SK-N-DZ (cell line): ENCODE results near the gene BAIAP2L2. TPM values are rescaled to one million over a fixed set of nuclear protein-coding genes. Genes with fewer than 3 reads are reported as not detected.
"Not testable (repeated sequence)": the region's sequence is repeated elsewhere in the genome, so short reads cannot be mapped to it uniquely, and the experiment has no call there.

ENCODE experiments used
- DNase-seq: peaks from one replicate; pipeline ENCODE4 v3.0.0-alpha.2; 2015; ENCODE audit warnings: low spot score
- polyA plus RNA-seq, 2 experiments: library from polyadenylated mRNA; depleted of rRNA; stranded (reverse); fragments of >200 nt; gene quantifications; 2 replicates each; pipeline ENCODE4 v1.2.3, GENCODE V29; 2014

The BAIAP2L2 gene, protein sequence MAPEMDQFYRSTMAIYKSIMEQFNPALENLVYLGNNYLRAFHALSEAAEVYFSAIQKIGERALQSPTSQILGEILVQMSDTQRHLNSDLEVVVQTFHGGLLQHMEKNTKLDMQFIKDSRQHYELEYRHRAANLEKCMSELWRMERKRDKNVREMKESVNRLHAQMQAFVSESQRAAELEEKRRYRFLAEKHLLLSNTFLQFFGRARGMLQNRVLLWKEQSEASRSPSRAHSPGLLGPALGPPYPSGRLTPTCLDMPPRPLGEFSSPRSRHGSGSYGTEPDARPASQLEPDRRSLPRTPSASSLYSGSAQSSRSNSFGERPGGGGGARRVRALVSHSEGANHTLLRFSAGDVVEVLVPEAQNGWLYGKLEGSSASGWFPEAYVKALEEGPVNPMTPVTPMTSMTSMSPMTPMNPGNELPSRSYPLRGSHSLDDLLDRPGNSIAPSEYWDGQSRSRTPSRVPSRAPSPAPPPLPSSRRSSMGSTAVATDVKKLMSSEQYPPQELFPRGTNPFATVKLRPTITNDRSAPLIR
- polyA plus RNA-seq (2014; cell fraction: cytosol; rRNA removed) = 1.3 and 1.9 TPM in 2 replicates
- polyA plus RNA-seq (2014; cell fraction: nucleus; rRNA removed) = 2.5 and 5.6 TPM in 2 replicates

DNA sequence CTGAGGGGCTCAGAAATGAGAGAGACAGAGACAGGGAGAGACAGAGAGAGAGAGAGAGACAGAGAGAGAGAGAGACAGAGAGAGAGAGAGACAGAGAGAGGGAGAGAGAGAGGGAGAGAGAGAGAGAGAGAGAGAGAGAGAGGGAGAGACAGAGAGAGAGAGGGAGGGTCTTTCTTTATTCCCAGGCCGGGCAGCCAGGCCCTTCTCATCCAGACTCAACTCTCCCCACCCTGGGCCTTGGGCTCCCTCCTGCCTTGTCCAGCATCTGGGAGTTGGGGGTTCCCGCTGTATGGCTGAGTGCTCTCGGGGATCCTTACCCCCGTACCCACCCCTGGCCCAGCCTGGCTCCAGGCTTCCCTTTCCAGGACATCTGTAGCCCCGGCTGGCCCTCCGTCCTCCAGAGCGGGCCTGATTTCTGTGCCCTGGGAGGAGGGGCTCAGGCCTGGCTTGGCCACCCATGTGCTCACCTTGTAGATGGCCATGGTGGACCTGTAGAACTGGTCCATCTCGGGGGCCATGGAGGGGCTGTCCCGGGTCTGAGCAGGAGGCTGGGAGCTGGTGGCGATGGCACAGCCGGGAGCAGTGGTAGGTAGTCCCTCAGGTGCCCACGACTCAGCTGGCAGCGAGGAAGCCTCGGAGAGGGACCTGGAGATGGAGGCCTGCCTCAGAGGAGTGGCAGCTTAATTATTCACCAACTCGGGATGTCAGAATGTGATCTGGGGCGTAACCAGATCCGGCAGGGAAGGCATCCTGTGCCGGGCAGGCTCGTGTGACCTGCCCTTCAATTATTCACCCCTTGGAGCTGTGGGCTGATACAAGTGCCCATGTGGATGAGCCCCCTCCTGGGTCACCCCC, at the start of gene BAIAP2L2:
Gene BAIAP2L2 (minus strand): TSS at position 677 of the 855 bp plus-strand sequence. CDS start 159 bp downstream, at position 518.
- no peak for DNase-seq

DNA sequence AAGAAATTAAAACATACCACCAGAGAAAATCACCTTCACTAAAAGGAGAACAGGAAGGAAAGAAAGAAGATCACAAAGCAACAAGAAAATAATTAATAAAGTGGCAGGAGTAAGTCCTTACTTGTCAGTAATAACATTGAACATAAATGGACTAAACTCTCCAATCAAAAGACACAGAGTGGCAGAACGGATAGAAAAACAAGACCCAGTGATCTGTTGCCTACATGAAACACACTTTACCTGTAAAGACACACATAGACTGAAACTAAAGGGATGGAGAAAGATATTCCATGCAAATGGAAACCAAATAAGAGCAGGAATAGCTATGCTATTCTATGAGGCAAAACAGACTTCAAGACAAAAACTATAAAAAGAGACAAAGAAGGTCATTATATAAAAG, 45.2 kb upstream of the BAIAP2L2 start:
- no peak for DNase-seq

DNA sequence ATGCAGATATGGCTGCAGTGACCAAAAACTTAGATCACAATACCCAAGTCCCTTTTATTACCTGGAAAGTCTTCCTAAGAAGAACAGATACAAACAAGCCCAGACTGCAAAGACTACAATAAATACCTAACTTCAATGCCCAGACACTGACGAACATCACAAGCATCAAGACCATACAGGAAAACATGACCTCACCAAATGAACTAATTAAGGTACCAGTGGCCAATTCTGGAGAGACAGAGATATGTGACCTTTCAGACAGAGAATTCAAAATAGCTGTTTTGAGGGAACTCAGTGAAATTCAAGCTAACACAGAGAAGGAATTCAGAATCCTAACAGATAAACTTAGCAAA, 44.1 kb upstream of the BAIAP2L2 start:
- not testable (repeated sequence) for DNase-seq

DNA sequence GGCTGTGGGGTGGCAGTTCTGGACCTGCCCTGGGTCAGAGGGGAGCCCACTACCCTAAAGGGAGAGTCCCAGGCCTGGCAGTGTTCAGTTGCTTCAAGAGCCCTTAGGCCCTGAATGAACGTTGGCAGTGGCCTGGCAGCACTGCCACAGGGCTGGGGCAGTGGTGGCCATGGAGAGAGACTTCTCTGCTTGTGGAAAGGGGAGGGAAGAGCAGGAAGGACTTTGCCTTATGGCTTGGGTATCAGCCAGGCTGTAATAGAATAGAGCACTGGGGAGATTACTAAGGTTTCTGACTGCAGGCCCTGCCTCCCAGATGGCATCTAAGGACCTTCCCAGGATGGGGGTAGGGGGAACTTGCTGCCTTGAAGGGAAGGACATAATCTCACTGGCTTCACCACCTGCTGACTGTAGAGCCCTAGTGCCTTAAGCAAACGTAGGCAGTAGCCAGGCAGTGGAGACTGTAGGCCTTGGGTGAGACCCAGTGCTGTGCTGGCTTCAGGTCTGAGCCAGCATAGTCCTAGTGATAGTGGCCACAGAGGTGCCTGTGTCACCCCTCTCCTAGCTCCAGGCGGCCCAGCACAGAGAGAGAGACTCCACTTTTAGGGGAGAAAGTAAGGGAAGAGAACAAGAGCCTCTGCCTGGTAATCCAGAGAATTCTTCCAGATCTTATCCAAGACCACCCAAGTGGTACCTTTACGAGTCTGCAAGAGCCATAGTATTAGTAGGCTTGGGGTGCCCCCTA, 43.5 kb upstream of the BAIAP2L2 start:
- DNase-seq = no peak

DNA sequence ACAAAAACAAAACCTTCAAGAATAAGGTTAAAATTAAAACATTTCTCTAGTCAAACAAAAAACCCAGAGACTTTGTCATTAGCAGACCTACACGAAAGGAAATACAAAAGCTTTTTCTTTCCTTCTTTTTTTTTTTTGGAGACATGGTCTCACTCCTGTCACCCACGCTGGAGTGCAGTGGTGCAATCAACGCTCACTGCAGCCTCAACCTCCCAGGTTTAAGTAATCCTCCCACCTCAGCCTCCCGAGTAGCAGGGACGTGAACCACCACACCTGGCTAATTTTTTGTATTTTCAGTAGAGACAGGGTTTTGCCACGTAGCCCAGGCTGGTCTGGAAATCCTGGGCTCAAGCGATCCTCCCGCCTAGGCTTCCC, 40.6 kb upstream of the BAIAP2L2 start:
- DNase-seq = no peak

DNA sequence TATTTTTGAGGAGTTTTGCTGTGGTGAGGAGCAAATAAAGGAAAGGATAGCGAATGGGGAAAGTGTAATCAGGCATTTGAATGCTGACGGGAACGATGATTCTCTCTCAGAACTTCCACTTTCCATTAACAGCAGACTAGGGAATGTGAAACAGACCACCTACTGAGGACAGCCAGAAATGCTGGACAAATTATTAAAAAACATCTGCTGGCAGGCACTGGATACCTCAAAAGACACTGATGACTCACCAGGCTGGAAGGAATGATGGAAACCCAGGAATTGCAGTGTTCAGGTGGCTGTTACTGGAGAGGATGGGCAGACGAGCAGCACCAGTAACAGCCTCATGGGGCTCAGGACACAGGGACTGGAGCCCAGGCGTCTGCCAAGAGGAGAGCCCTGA, 37.8 kb upstream of the BAIAP2L2 start:
- DNase-seq = no peak

DNA sequence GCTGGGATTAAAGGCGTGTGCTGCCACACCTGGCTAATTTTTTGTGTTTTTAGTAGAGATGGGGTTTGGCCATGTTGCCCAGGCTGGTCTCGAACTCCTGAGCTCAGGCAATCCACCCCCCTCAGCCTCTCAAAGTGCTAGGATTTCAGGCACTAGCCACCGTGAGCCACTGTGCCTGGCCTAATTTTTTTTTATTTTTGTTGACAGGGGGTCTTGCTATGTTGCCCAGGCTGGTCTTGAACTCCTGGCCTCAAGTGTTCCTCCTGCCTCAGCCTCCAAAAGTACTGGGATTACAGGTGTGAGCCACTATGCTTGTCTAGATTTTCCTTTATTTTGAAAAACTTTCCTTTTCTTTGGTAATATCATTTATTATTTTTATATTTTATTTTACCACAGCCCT, 35.7 kb upstream of the BAIAP2L2 start:
- not testable (repeated sequence) for DNase-seq

DNA sequence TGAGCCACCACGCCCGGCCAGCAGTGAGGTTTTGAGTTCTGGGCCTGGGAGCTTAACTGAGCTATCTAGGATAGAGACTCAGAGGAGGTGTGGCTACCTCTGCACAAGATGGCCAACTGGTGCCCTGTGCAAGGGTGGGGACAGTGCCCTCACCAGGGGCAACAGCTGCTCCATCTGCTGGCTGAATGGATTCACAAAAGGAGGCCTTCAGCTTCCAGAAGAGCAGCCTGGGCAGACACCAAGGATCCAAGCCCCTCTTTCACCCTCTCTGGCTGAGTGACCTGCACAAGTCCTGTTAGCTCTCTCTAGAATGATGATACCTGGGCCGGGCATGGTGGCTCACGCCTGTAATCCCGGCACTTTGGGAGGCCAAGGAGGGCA, 33.5 kb upstream of the BAIAP2L2 start:
- no peak for DNase-seq

DNA sequence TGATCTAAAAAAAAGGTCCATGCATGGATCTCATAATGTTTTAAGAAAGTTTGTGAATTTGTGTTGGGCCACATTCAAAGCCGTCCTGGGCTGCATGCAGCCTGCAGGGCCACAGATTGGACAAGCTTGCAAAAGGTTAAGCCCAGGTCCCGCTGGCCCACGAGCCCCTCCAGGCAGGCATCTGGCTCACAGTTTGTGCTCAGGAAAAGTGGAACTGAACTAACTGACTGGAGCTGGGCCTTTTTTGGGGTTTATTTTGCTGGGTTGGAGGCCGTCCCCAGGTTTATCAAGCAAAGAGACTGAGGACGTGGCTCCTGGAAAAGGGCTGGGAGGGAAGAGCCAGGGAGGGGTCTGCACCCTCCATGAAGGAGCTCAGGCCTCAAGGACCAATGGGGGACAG, 32.1 kb upstream of the BAIAP2L2 start:
- no peak for DNase-seq

DNA sequence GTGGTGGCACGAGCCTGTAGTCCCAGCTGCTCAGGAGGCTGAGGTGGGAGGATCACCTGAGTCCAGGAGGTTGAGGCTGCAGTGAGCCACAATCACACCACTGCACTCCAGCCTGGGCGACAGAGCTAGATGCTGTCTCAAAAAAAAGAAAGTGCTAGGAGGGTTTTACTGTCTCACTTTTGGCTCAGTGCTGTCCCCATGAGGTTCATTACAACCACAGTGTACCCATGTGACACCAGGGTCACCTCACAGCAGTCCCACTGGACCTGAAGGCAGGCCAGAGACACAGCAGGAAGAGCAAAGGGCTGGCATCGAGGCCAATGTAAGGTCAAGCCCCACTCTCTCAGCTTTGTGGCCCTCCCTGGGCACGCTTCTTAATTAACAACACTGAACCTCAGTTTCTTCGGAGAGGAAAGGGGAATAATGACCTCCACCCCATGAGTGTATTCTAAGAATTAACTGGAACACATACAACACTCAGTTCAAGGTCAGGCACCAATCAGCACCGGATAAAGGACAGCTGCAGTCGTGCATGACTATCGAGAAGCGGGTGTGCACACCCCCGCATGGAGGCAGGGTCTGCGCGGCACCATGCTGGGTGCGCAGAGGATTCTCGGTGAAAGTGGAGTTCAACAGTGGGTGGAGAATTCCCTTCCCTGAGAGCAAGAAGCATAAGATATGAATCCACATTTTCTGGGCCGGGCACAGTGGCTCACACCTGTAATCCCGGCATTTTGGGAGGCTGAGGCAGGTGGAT, 30.9 kb upstream of the BAIAP2L2 start:
- no peak for DNase-seq

DNA sequence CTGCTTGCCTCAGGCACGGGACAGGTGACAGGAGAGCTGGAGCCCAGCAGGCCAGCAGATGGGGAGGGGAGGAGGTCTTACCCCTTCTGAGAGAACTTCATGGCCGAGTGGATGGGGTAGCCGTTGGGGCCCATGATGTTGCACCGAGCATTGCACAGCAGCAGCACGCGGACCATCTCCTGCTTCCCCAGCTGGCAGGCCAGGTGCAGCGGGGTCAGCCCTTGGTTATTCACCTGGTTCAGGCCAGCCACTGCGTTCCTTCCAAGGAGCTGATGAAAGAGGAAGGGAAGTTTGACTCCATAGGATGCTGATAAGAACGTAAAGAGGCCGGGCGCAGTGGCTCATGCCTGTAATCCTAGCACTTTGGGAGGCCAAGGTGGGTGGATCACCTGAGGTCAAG, 29.4 kb upstream of the BAIAP2L2 start:
- no peak for DNase-seq

DNA sequence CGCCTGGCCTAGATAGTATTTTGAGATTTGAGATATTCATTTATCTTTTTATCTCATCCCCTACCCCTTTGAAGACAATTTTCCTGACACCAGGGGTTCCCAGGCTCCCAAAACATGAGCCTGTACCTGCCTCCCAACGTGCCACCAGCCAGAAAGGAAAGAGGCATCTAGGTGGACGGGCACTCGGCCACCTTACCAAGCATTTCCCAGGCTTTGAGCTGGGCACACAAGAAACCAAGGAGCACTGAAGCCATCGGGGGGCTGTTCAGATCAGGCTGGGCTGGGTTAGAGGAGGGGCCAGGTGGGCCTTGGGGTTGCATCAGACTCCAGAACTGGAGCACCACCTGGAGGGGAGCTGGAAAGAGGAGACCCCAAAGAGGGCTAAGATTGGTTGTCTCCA, 28.5 kb upstream of the BAIAP2L2 start:
- no peak for DNase-seq

DNA sequence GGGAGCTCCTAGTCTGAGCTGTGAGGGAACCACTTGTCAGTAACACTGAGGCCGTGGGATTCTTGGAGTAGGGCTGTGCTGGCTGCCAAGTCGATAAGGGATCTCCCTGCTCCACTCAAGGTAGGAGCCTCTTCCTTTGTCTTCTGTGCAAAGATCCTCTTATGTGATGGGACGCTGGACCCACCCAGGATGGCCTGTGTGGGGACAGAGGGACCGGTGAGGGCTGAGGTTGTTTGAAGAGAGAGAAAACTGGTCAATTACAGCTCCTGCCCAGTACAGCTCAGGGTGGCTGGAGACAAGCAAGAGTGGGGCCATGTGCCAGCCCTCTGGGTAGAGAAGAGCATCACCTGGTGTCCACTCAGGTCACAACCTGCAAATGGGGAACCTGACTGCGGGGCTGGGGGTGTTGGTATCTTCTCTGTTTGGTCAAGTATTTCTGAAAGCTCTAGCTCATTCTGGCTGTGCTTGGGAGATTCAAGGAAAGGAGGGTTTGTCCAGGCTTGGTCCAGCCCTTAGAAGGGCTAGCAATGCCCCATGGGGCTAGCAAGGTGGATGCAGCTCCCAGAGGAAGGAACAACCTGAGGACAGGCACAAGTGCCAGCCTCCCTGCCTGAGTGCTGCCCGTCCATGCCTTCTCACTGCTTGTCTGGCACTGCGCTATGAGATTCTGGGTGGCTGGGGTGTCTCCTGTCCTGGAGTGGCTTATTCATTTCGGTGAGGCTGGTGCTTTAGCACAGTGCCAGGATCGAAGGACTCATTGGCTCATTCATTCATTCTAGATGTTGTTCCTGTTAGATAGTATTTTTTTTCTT, 27.6 kb upstream of the BAIAP2L2 start:
- no peak for DNase-seq

DNA sequence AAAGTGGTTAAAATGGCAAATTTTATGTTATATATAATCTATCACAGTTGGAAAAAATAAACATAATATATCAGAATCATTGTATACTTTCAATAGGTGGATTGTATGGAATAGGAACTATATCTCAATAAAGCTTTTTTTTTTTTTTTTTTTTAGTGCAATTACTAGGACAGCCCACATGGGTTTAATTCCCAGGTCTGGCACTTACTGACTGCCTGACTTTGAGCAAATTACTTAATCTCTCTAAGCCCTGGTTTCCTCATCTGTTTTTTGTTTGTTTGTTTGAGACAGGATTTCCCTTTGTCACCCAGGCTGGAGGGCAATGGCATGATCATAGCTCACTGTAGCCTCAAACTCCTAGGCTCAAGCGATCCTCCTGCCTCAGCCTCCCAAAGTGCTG, 26.1 kb upstream of the BAIAP2L2 start:
- DNase-seq = no peak

DNA sequence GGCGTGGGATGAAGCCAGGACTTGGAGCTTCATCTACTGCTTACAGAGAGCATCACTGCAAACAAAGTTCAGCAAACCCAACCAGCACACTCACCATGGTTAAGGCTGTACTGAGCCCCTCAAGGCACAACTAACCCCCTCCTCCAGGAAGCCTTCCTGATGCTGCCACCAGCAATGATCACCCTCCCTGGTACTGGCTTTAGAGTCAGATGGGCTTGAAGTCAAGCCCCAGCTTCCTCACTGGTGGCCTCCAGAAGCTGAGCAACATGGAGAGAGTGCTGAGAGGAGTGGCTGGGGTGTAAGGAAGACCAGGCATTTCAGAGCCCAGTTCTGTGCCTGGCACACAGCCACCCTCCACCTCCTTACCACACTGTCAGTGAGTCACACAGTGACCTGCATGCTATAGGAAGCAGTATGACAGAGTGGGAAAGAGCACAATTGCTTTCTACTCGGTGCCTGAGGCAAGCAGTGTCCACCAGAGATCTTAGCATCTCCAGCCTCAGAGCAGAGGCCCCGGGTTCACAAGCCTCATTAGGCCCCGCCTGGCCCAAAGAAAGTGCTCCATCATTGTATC, 24.7 kb upstream of the BAIAP2L2 start:
- DNase-seq = no peak

DNA sequence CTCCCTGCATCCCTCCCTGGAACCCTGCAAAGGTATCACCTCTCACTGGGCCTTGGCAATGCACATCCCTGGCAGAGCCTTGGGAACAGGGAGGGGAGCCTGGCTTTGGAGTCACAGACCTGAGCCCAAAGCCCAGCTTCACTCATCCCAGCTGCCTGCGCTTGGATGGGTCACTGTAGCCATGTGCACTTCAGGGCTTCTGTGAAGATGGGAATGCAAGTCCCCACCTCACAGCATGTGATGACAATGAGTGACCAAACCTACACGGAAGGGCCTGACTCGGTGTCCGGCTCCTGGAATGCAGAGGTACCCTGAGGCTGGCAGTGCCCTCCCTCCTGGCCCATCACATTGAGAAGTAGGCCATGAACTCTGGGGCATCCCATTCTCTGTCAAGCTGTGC, 22.8 kb upstream of the BAIAP2L2 start:
- DNase-seq = no peak

DNA sequence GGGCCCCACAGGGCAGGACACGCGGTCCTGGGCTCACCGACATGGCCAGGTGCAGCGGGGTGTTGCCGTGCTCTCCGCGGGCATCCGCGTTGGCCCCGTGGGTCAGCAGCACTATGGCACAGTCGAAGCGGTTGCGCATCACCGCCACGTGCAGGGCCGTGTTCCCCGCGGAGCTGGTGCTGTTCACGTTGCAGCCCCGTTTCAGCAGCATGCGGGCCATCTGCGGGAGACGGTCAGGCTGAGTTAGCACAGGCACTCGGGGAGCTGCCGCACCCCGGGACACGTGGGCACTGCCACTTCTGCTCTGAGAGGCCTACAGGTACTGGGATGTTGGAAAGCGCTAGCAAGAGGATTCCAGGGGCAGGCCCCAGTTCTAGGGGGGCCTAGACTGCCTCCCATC, 22.3 kb upstream of the BAIAP2L2 start:
- no peak for DNase-seq

DNA sequence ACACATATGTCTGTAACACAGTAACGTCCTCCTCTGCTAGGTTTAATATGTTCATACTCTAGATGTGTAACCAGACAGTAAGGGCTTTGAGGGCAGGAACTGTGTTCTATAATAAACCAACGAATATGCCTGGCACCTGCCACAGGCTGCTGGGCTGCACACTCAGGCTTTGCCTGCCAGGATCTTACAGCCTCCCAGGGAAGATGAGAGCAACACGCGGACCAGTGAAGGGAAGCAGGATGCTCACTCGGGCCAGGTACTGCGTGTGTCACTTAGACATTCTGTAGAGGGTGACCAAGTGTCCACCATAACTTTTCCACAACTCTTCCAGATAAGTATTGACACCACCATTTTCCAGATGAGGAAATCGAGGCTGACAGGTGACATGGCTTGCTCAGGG, 21.7 kb upstream of the BAIAP2L2 start:
- DNase-seq = no peak

DNA sequence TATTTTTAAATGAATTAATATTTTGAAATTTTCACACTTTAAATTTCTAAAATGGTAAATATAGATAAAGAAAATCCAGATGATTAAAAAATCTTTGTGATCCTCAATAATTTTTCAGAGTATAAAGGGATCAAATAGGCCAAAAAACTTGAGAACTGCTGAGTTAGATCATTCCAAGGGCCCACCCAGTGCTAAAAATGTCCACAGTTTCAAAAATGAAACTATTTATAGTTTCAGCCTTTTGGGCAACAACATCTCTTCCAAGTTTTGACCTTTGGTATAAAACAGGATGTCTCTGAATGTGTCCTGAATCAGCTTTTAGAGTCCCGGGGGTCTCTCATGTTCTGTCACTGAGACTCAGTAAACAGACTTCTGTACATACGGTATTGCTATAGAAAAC, 20.9 kb upstream of the BAIAP2L2 start:
- DNase-seq = no peak

DNA sequence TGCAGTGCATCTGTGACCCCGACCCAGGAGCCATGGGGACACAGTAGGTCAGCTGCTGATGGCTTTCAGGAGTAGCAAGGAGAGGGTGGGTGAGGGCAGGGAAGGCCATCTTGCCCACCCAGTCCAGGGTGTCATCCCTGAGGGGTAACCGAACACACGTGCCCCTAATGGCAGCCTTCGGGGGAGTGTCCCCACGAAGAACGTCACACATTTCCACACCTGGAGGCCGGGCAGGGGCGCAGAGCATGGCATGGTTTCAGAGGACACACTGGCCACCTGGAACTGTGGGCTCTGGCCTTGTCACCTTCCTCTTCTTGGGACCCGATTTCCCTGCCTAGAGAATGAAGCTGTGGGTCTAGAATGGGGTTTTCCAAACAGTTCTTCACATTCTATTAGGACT, 19.4 kb upstream of the BAIAP2L2 start:
- no peak for DNase-seq
